ENCODE results near the gene DCLRE1B. TPM values are rescaled to one million over a fixed set of nuclear protein-coding genes. Genes with fewer than 3 reads are reported as not detected.
A peak's percentile ranks its signal among the peaks of the same experiment; 100 is the strongest.

Gene DCLRE1B
- total RNA-seq, 4 donors from 2014 or later: 3.2 to 5.0 (median 4.1) TPM

DNA sequence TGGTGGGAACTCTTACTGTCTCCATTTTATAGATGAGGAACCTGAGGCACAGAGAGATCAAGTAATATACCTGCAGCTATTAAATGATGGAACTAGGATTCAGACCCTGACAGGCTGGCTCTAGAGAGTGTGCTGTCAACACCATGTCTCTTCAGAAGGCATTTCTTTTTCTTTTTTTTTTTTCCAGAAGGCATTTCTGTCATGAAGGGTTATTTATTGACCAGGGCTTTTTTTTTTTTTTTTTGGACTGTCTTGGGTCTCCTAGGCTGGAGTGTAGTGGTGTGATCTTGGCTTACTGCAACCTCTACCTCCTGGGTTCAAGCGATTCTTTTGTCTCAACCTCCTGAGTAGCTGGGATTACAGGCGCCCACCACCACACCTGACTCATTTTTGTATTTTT lies 46.6 kb downstream of the DCLRE1B start:
- 97 to 98% methylated on average over 2 of the region's 2 CpGs for WGBS, 2 donors
- intact Hi-C loops (cut with DNase I): no loop called here
- Histone ChIP-seq H3K27ac (no peak overlapping the region), H3K27me3 (no peaks in the 10 kb centered on the region), H3K4me3 (replicated peaks in 1 of 3) (no peak overlapping the region), H3K4me1 (peaks cover 30 to 31% of the 10 kb centered on the region in 2 donors), H3K36me3 (peaks cover 10 to 13% of the 10 kb centered on the region in 2 donors), H3K9me3 (no peaks in the 10 kb centered on the region)
- DNase-seq: no peak
- no peak for TF ChIP-seq POLR2A (IDR thresholded peaks at IDR 0.05)
- TF ChIP-seq, protein P1, sequence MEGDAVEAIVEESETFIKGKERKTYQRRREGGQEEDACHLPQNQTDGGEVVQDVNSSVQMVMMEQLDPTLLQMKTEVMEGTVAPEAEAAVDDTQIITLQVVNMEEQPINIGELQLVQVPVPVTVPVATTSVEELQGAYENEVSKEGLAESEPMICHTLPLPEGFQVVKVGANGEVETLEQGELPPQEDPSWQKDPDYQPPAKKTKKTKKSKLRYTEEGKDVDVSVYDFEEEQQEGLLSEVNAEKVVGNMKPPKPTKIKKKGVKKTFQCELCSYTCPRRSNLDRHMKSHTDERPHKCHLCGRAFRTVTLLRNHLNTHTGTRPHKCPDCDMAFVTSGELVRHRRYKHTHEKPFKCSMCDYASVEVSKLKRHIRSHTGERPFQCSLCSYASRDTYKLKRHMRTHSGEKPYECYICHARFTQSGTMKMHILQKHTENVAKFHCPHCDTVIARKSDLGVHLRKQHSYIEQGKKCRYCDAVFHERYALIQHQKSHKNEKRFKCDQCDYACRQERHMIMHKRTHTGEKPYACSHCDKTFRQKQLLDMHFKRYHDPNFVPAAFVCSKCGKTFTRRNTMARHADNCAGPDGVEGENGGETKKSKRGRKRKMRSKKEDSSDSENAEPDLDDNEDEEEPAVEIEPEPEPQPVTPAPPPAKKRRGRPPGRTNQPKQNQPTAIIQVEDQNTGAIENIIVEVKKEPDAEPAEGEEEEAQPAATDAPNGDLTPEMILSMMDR (IDR thresholded peaks at IDR 0.05): no peak

DNA sequence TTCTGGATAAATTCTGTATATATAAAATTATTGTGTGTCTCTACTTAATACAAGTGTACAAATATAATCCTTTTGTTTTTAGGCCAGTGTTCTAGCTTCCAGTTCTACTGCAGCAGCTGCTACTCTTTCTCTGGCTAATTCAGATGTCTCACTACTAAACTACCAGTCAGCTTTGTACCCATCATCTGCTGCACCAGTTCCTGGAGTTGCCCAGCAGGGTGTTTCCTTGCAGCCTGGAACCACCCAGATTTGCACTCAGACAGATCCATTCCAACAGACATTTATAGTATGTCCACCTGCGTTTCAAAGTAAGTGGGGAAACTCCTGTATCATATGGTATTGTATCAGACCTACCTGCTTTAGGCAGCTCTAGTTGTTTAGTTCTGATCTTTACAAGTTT lies 52.9 kb downstream of the DCLRE1B start:
- Histone ChIP-seq H3K36me3 (peaks cover 41 to 47% of the 10 kb centered on the region in 2 donors), H3K9me3 (no peaks in the 10 kb centered on the region), H3K27me3 (no peaks in the 10 kb centered on the region), H3K27ac (no peak overlapping the region), H3K4me1 (peaks cover 0 to under 1% of the 10 kb centered on the region in 2 donors), H3K4me3 (replicated peaks in 1 of 3) (no peak overlapping the region)
- intact Hi-C loops (cut with DNase I): no loop called here
- TF ChIP-seq, protein P1 (IDR thresholded peaks at IDR 0.05): no peak
- no peak for TF ChIP-seq POLR2A (IDR thresholded peaks at IDR 0.05)
- no peak for DNase-seq
- 88 to 97% methylated on average over 1 of the region's 1 CpG for WGBS, 2 donors

DNA sequence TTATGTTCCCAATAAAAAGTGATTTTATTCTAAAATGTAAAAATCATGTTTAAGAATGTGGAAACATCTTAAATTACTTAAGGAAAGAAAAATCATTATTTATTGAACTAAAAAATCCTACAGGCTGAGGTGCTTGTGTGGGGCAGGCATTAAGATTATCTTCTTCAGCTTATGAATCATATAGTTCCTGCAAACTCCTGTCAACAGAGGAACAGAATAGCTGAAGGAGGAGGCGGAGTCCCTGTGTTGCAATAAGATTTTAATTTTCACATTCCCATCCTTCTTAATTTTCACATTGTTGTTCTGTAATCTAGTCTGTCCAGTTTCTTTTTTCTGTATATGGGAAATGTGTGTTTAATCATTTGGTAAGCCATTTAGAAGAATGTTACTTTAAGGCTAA lies 53.6 kb downstream of the DCLRE1B start:
- peaks cover 46 to 51% of the 10 kb centered on the region in 2 donors for H3K36me3 ChIP-seq
- peaks cover 1 to 2% of the 10 kb centered on the region in 2 donors for H3K4me1 ChIP-seq
- H3K9me3 ChIP-seq: no peaks in the 10 kb centered on the region
- no peak overlapping the region for H3K27ac ChIP-seq
- no peaks in the 10 kb centered on the region for H3K27me3 ChIP-seq
- TF ChIP-seq POLR2A (IDR thresholded peaks at IDR 0.05): no peak
- TF ChIP-seq, protein P1 (IDR thresholded peaks at IDR 0.05): no peak
- DNase-seq: no peak
- H3K4me3 ChIP-seq (replicated peaks in 1 of 3): no peak overlapping the region
- intact Hi-C loops (cut with DNase I): no loop called here
- WGBS, 2 donors: 96 to 98% methylated on average over 1 of the region's 1 CpG

DNA sequence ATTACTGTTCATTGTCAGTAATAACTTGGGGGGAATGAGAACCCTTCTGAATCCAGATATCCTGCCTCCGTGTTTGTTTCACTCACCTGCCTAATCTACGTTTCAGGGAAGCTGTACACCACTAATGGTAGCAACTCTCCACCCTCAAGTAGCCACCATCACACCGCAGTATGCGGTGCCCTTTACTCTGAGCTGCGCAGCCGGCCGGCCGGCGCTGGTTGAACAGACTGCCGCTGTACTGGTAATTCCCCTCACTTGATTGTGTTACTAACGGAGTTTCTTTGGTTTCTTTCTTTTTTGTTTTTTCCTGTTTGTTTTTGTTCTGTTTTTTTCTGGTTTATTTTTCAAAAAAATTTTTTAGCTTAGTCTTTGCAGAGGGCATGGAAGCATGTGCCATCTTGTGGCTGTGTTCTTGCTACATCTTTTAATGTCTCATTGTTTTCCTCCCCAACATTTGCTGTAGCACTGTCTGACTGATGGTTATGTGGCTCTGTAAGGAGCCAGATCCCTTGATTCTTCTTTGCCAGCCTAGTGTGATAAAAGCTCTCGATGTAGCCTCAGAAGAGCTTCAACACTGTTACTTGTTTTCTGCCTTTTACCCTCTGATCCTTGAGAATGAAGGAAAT lies 58.3 kb downstream of the DCLRE1B start:
- no peak overlapping the region for H3K4me3 ChIP-seq (replicated peaks in 1 of 3)
- no peak for DNase-seq

More for the DNA sequence above, 58.3 kb downstream of the DCLRE1B start:
- H3K27me3 ChIP-seq: no peaks in the 10 kb centered on the region
- H3K9me3 ChIP-seq: no peaks in the 10 kb centered on the region
- intact Hi-C loops (cut with DNase I): no loop called here
- TF ChIP-seq, protein P1 (IDR thresholded peaks at IDR 0.05): no peak
- TF ChIP-seq POLR2A (IDR thresholded peaks at IDR 0.05): no peak
- H3K4me1 ChIP-seq: peaks cover 17 to 22% of the 10 kb centered on the region in 2 donors
- peak overlapping the region in 1 of 3 donors; percentile 52 for H3K27ac ChIP-seq
- WGBS, 2 donors: 87 to 94% methylated on average over 12 of the region's 12 CpGs
- H3K36me3 ChIP-seq: peaks cover 27 to 43% of the 10 kb centered on the region in 2 donors

Other genes with a start within 250 kb of the DCLRE1B start
- gene PHTF1, start 145.8 kb upstream of the DCLRE1B start, total RNA-seq: 10 to 100 TPM; 14.4 to 25.4 (median 20.9) TPM
- 10 to 100 TPM; 23.7 to 31.5 (median 26.8) TPM for gene RSBN1, start 92.8 kb upstream of the DCLRE1B start, total RNA-seq
- gene PTPN22, start 33.6 kb upstream of the DCLRE1B start, total RNA-seq: 1 to 10 TPM in 2 of 4 donors, under 1 TPM in 1, not detected in 1; 0.89 to 6.2 (median 2.6) TPM
- gene BCL2L15, start 17.7 kb upstream of the DCLRE1B start, total RNA-seq: under 1 TPM; 0.13 to 0.89 (median 0.50) TPM
- 10 to 100 TPM in 3 of 4 donors, 1 to 10 TPM in 1; 9.7 to 14.8 (median 14.0) TPM for gene AP4B1, start 527 bp upstream of the DCLRE1B start, total RNA-seq
- 100 to 1,000 TPM in 1 of 4 donors, 10 to 100 TPM in 3; 65.8 to 102 (median 84.7) TPM for gene HIPK1, start 24.0 kb downstream of the DCLRE1B start, total RNA-seq
- gene OLFML3, start 74.1 kb downstream of the DCLRE1B start, total RNA-seq: 10 to 100 TPM; 20.2 to 28.3 (median 24.8) TPM
- gene SYT6, start 248.5 kb downstream of the DCLRE1B start, total RNA-seq: 1 to 10 TPM in 1 of 4 donors, not detected in 3; 1.4 TPM